ENCODE results near the gene EDAR.

- no peak for TF ChIP-seq POLR2AphosphoS5 (IDR thresholded peaks at IDR 0.05; ENCODE audit: low read depth, low read length)
- TF ChIP-seq TAF1 (IDR thresholded peaks at IDR 0.05; ENCODE audit: borderline replicate concordance, insufficient read depth, low read length): no peak
- no peak for TF ChIP-seq REST (IDR thresholded peaks at IDR 0.05; ENCODE audit: insufficient read depth in 1 of 2, low read depth in 2 of 2, low read length in 2 of 2)
Measured at GRCh38 chr2:108983061-108983460, 6.0 kb downstream of the EDAR start.
